Measurements from ENCODE around the gene PALLD.

Gene PALLD

DNA sequence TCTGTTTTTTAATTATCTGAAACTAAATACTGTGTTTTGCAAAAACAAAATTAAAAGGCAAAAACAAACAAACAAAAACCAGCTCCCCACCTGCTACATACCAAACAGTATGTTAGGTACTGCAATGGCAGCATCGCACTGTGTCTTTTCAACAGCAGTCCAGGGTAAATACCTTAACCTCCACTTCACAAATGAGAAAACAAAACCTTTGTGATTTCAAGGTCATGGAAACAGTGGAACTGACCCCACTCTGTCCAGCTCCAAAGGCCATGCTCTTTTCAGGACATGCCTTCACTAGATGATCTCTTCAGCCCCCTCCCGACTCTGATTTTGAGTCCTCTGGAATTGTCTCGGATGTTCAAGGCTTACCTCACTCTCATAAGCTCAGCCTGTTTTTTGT lies 329.8 kb downstream of the PALLD start:
- no peak for ATAC-seq (ENCODE audit: low read depth)
- H3K4me3 ChIP-seq (ENCODE audit: severe bottlenecking) = no peak overlapping the region
- no peaks in the 10 kb centered on the region for H3K36me3 ChIP-seq (ENCODE audit: low read depth)
- TF ChIP-seq, protein P1, sequence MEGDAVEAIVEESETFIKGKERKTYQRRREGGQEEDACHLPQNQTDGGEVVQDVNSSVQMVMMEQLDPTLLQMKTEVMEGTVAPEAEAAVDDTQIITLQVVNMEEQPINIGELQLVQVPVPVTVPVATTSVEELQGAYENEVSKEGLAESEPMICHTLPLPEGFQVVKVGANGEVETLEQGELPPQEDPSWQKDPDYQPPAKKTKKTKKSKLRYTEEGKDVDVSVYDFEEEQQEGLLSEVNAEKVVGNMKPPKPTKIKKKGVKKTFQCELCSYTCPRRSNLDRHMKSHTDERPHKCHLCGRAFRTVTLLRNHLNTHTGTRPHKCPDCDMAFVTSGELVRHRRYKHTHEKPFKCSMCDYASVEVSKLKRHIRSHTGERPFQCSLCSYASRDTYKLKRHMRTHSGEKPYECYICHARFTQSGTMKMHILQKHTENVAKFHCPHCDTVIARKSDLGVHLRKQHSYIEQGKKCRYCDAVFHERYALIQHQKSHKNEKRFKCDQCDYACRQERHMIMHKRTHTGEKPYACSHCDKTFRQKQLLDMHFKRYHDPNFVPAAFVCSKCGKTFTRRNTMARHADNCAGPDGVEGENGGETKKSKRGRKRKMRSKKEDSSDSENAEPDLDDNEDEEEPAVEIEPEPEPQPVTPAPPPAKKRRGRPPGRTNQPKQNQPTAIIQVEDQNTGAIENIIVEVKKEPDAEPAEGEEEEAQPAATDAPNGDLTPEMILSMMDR (IDR thresholded peaks at IDR 0.05; ENCODE audit: poor library complexity, severe bottlenecking) = no peak
- H3K9me3 ChIP-seq (ENCODE audit: severe bottlenecking) = no peaks in the 10 kb centered on the region
- H3K4me1 ChIP-seq (ENCODE audit: insufficient read depth, poor library complexity, severe bottlenecking) = peaks cover 3% of the 10 kb centered on the region
- DNase-seq (ENCODE audit: low spot score) = no peak
- no peaks in the 10 kb centered on the region for H3K27me3 ChIP-seq (ENCODE audit: insufficient read depth, poor library complexity, severe bottlenecking)
- no peak overlapping the region for H3K27ac ChIP-seq (ENCODE audit: poor library complexity, severe bottlenecking)

DNA sequence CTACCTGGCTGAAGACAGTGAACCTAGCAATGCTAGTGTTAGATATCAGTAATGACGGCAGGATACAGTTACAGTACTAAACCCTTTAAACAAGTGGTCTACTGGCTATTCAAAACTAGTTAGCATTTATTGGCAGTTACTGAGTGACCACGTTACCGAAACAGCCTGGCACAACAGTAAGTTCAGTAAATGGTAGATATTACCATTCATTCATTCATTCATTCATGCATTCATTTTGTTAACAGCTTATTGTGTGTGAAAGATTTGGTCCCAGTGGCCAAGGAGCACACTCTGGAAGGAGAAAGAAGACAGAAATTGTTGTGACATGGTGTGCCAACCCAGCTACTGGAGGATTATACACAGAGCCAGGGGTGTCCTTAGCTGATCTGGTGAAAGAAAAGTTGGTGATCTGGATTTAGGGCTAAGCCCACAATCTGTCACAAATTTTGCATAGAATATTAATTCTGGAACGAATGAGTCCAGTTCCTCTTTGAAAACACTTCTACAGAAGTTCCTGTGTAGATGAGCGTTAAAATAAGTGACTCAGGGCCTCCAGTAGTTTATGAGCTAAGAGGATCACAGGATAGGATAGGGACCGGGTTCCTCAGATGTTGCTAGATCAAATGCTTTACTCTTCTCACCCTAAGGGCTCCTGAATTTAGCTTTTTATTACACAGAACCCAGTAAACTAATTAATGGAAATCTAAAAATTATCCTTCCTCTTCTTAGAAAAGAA lies 334.1 kb downstream of the PALLD start:
- no peaks in the 10 kb centered on the region for H3K27me3 ChIP-seq (ENCODE audit: insufficient read depth, poor library complexity, severe bottlenecking)
- no peak for DNase-seq (ENCODE audit: low spot score)
- peaks cover 20% of the 10 kb centered on the region for H3K4me1 ChIP-seq (ENCODE audit: insufficient read depth, poor library complexity, severe bottlenecking)
- no peak overlapping the region for H3K4me3 ChIP-seq (ENCODE audit: severe bottlenecking)
- H3K36me3 ChIP-seq (ENCODE audit: low read depth) = peaks cover 20% of the 10 kb centered on the region
- H3K9me3 ChIP-seq (ENCODE audit: severe bottlenecking) = no peaks in the 10 kb centered on the region
- H3K27ac ChIP-seq (ENCODE audit: poor library complexity, severe bottlenecking) = peak overlapping the region; percentile 73
- ATAC-seq (ENCODE audit: low read depth) = no peak
- TF ChIP-seq, protein P1 (IDR thresholded peaks at IDR 0.05; ENCODE audit: poor library complexity, severe bottlenecking) = no peak

DNA sequence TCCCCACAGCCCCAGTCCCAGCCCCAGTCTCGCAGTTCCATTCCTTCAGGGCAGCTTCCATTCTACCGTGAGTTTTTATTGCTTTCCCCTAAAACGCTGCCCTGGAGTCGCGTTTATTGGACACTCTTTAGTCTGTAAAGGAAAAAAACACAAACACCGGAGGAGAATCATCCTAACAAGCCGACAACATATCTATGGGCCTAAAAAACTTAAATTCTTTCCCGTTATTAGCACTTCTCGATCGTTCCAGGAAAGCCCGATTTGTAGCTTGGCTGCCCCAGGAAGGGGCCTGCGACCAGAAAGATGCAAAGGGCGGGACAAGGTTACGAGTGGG lies 334.7 kb downstream of the PALLD start:
- DNase-seq (ENCODE audit: low spot score) (no peak), ATAC-seq (ENCODE audit: low read depth) (0 out of 3 replicates have a peak, but pooled peaks have one; percentile 1)
- H3K36me3 ChIP-seq (ENCODE audit: low read depth) = peaks cover 24% of the 10 kb centered on the region
- H3K27me3 ChIP-seq (ENCODE audit: insufficient read depth, poor library complexity, severe bottlenecking) = no peaks in the 10 kb centered on the region
- peak overlapping the region; percentile 73 for H3K27ac ChIP-seq (ENCODE audit: poor library complexity, severe bottlenecking)
- peak overlapping the region; percentile 82 for H3K4me3 ChIP-seq (ENCODE audit: severe bottlenecking)
- H3K4me1 ChIP-seq (ENCODE audit: insufficient read depth, poor library complexity, severe bottlenecking) = peaks cover 20% of the 10 kb centered on the region
- TF ChIP-seq, protein P1 (IDR thresholded peaks at IDR 0.05; ENCODE audit: poor library complexity, severe bottlenecking) = no peak
- H3K9me3 ChIP-seq (ENCODE audit: severe bottlenecking) = no peaks in the 10 kb centered on the region

DNA sequence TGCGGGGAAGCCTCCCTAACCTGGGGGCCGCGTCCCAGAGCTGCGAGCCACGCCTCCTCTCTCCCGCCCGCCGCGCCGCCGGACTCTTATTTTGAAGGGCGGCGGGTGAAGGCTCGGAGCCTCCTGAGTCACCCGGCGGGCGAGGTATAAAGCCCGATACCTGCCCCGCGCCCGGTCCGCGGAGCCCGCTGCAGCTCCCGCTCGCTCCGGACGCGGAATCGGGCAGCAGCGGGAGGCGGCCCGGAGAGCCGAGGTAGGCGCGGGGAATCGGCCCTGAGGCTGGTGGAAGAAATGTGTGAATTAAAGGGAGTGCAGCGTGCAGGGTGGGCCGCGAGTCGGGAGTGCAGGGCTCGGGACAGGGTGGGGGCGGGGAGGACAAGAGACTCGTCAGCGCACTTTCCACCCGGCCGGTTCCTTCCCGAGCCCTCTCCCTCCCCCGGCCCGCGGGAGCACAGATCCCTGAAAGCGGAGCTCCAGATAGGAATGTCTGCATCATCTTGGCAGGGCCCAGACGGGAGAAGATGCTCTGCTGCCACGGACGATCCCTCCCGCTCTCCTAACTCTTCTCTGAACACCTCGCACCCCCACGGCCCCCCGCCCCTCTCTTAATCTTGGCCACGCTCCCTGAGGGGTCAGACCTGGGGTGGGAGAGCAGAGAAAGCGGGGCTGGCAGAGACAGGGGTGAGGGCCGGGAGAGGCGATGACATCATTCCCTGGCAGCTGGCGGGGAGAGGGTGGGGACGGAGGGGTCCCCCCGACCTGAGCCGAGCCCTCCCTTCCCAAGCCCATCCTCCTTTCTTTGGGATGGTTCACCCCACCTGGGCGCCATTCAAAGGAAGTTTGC lies 335.3 kb downstream of the PALLD start:
- TF ChIP-seq, protein P1 (IDR thresholded peaks at IDR 0.05; ENCODE audit: poor library complexity, severe bottlenecking) = no peak
- peaks cover 20% of the 10 kb centered on the region for H3K4me1 ChIP-seq (ENCODE audit: insufficient read depth, poor library complexity, severe bottlenecking)
- peak; percentile 88 for DNase-seq (ENCODE audit: low spot score)
- peak overlapping the region; percentile 82 for H3K4me3 ChIP-seq (ENCODE audit: severe bottlenecking)
- peaks cover 30% of the 10 kb centered on the region for H3K36me3 ChIP-seq (ENCODE audit: low read depth)
- H3K27me3 ChIP-seq (ENCODE audit: insufficient read depth, poor library complexity, severe bottlenecking) = no peaks in the 10 kb centered on the region
- peak; percentile 74 for ATAC-seq (ENCODE audit: low read depth)
- peak overlapping the region; percentile 73 for H3K27ac ChIP-seq (ENCODE audit: poor library complexity, severe bottlenecking)
- no peaks in the 10 kb centered on the region for H3K9me3 ChIP-seq (ENCODE audit: severe bottlenecking)

All from RWPE2 (cell line).